Neuronal stem cell (in vitro differentiated cells): ENCODE data around the gene RASGRF2.

Experiments
- DNase-seq: peaks from one replicate; pipeline ENCODE4 v3.0.0-alpha.2; 2013; ENCODE audit warnings: low spot score
- H2AFZ ChIP-seq: one replicate; pipeline ENCODE4 v1.6.1; 2013; ENCODE audit warnings: mild to moderate bottlenecking, low read length, inconsistent platforms
- H2AK5ac ChIP-seq: 2 replicates; pipeline ENCODE4 v1.6.1; 2013; ENCODE audit warnings: low read depth, mild to moderate bottlenecking, inconsistent platforms, low read length, moderate library complexity, mixed read lengths
- H2BK120ac ChIP-seq: 2 replicates; pipeline ENCODE4 v1.6.1; 2013; ENCODE audit warnings: low read depth, mild to moderate bottlenecking, inconsistent platforms, low read length, moderate library complexity, mixed read lengths
- H2BK12ac ChIP-seq: one replicate; pipeline ENCODE4 v1.6.1; 2013; ENCODE audit warnings: low read length, inconsistent platforms
- H2BK15ac ChIP-seq: 2 replicates; pipeline ENCODE4 v1.6.1; 2013; ENCODE audit warnings: mild to moderate bottlenecking, low read length, inconsistent platforms, mixed read lengths
- H2BK5ac ChIP-seq: one replicate; pipeline ENCODE4 v1.6.1; 2013; ENCODE audit warnings: inconsistent platforms, mild to moderate bottlenecking, low read length, moderate library complexity
- H3K14ac ChIP-seq: one replicate; pipeline ENCODE4 v1.6.1; 2013; ENCODE audit warnings: low read length, inconsistent platforms
- H3K18ac ChIP-seq: 2 replicates; pipeline ENCODE4 v1.6.1; 2013; ENCODE audit warnings: low read length, inconsistent platforms
- H3K23ac ChIP-seq: 2 replicates; pipeline ENCODE4 v1.6.1; 2013; ENCODE audit warnings: low read depth, mild to moderate bottlenecking, mixed read lengths, low read length, inconsistent platforms; ENCODE audit not compliant: poor library complexity
- H3K27ac ChIP-seq: replicated peaks from 3 replicates; pipeline ENCODE4 v1.5.1; 2013; ENCODE audit warnings: low read length, inconsistent platforms
- H3K27me3 ChIP-seq, 3 experiments: 2 replicates each; pipeline ENCODE4 v1.6.1; 2013; ENCODE audit warnings: low read length in 3 of 3, mild to moderate bottlenecking in 2 of 3, inconsistent platforms in 1 of 3, low read depth in 1 of 3, mixed read lengths in 1 of 3, moderate library complexity in 1 of 3; ENCODE audit not compliant: control insufficient read depth in 3 of 3, insufficient read depth in 3 of 3
- H3K36me3 ChIP-seq, 2 donors: replicated peaks in 1 of 2; 2 replicates each; pipeline ENCODE4 v1.6.1; 2013; ENCODE audit warnings: low read length in 2 of 2; ENCODE audit not compliant: control insufficient read depth in 2 of 2, insufficient read depth in 2 of 2
- H3K4ac ChIP-seq: 2 replicates; pipeline ENCODE4 v1.6.1; 2013; ENCODE audit warnings: inconsistent platforms, mild to moderate bottlenecking, low read length, moderate library complexity
- H3K4me1 ChIP-seq, 2 donors: 1 replicate in 1 of 2; 2 replicates in 1 of 2; pipeline ENCODE4 v1.6.1; 2013; ENCODE audit warnings: low read length in 2 of 2, low read depth in 1 of 2; ENCODE audit not compliant: control insufficient read depth in 2 of 2, insufficient read depth in 1 of 2
- H3K4me2 ChIP-seq: one replicate; pipeline ENCODE4 v1.6.1; 2013; ENCODE audit warnings: mild to moderate bottlenecking, low read length, inconsistent platforms; ENCODE audit not compliant: insufficient read depth, poor library complexity, severe bottlenecking
- H3K4me3 ChIP-seq, 2 donors: 2 replicates each; pipeline ENCODE4 v1.5.1; 2013; ENCODE audit warnings: low read length in 2 of 2, mild to moderate bottlenecking in 2 of 2, inconsistent platforms in 1 of 2, moderate library complexity in 1 of 2
- H3K79me1 ChIP-seq: one replicate; pipeline ENCODE4 v1.6.1; 2013; ENCODE audit warnings: low read depth, mild to moderate bottlenecking, inconsistent platforms, low read length, moderate library complexity
- H3K9ac ChIP-seq: one replicate; pipeline ENCODE4 v1.6.1; 2013; ENCODE audit warnings: mild to moderate bottlenecking, low read depth, low read length, inconsistent platforms; ENCODE audit not compliant: poor library complexity
- H3K9me3 ChIP-seq, 2 donors: replicated peaks in 1 of 2; 2 replicates each; pipeline versions ENCODE3 to v1.6.1; 2013; ENCODE audit warnings: low read length in 2 of 2, mild to moderate bottlenecking in 2 of 2, inconsistent platforms in 1 of 2, low read depth in 1 of 2, mixed read lengths in 1 of 2, moderate library complexity in 1 of 2; ENCODE audit not compliant: control insufficient read depth in 2 of 2, insufficient read depth in 1 of 2
- H4K8ac ChIP-seq: one replicate; pipeline ENCODE4 v1.6.1; 2013; ENCODE audit warnings: low read depth, mild to moderate bottlenecking, inconsistent platforms, low read length, moderate library complexity
- H4K91ac ChIP-seq: one replicate; pipeline ENCODE4 v1.6.1; 2013; ENCODE audit warnings: low read length, low read depth, mild to moderate bottlenecking, inconsistent platforms; ENCODE audit not compliant: poor library complexity
- WGBS, 2 donors: extraction: QIAGEN DNeasy Blood & Tissue Kit; methylation state at CpG; one replicate each; pipeline ENCODE4 v1.1.7; 2013; ENCODE audit warnings: missing lambda C conversion rate in 2 of 2, mixed read lengths in 1 of 2; ENCODE audit not compliant: insufficient read length in 2 of 2, insufficient replicate concordance in 1 of 2; ENCODE audit errors: extremely low coverage in 2 of 2; 5-methylcytosine and 5-hydroxymethylcytosine counted together

Gene RASGRF2

GRCh38 chr5:80977764-80978163 is 17.6 kb downstream of the RASGRF2 start:
- no peak overlapping the region for H3K4me2 ChIP-seq
- H2AK5ac ChIP-seq = no peak overlapping the region
- H3K9me3 ChIP-seq = no peaks in the 10 kb centered on the region
- H2BK120ac ChIP-seq = no peak overlapping the region
- H3K9ac ChIP-seq = no peak overlapping the region
- H2AFZ ChIP-seq = no peak overlapping the region
- no peak overlapping the region for H2BK12ac ChIP-seq
- no peak overlapping the region for H4K8ac ChIP-seq
- H3K27ac ChIP-seq = no peak overlapping the region
- H3K4ac ChIP-seq = no peak overlapping the region
- H3K14ac ChIP-seq = no peak overlapping the region
- H3K23ac ChIP-seq = no peak overlapping the region
- H3K18ac ChIP-seq = no peak overlapping the region
- no peak overlapping the region for H2BK5ac ChIP-seq
- no peak for DNase-seq
- H3K79me1 ChIP-seq = no peaks in the 10 kb centered on the region
- H3K27me3 ChIP-seq = peaks cover 0 to 17% (median 0%) of the 10 kb centered on the region in 3 experiments
- WGBS, 2 donors = no CpG with 5 or more reads among the region's 1 CpG
- no peak overlapping the region for H2BK15ac ChIP-seq
- H3K4me3 ChIP-seq = no peak overlapping the region
- no peak overlapping the region for H4K91ac ChIP-seq
- H3K4me1 ChIP-seq = no peaks in the 10 kb centered on the region
- no peaks in the 10 kb centered on the region for H3K36me3 ChIP-seq

GRCh38 chr5:80978772-80979317 is 18.7 kb downstream of the RASGRF2 start:
- no peak overlapping the region for H2BK120ac ChIP-seq
- H3K9ac ChIP-seq = no peak overlapping the region
- H3K4me3 ChIP-seq = no peak overlapping the region
- H3K23ac ChIP-seq = no peak overlapping the region
- no peaks in the 10 kb centered on the region for H3K79me1 ChIP-seq
- no peak overlapping the region for H2BK12ac ChIP-seq
- no peak overlapping the region for H4K91ac ChIP-seq
- WGBS, 2 donors = no CpG with 5 or more reads among the region's 1 CpG
- H3K36me3 ChIP-seq = no peaks in the 10 kb centered on the region
- H3K4me2 ChIP-seq = no peak overlapping the region
- no peak overlapping the region for H3K4ac ChIP-seq
- no peak overlapping the region for H2BK5ac ChIP-seq
- H4K8ac ChIP-seq = no peak overlapping the region
- no peak overlapping the region for H2AFZ ChIP-seq
- DNase-seq = no peak
- no peak overlapping the region for H3K14ac ChIP-seq
- no peak overlapping the region for H3K18ac ChIP-seq
- no peak overlapping the region for H2AK5ac ChIP-seq
- no peak overlapping the region for H3K27ac ChIP-seq
- H3K27me3 ChIP-seq = peaks cover 0 to 22% (median 0%) of the 10 kb centered on the region in 3 experiments
- H2BK15ac ChIP-seq = no peak overlapping the region
- H3K9me3 ChIP-seq = no peaks in the 10 kb centered on the region
- H3K4me1 ChIP-seq = no peaks in the 10 kb centered on the region

GRCh38 chr5:80982093-80982492 is 21.9 kb downstream of the RASGRF2 start:
- Histone ChIP-seq H3K36me3 (no peaks in the 10 kb centered on the region), H3K27ac (no peak overlapping the region)
- WGBS, 2 donors = no CpG with 5 or more reads among the region's 4 CpGs

DNA sequence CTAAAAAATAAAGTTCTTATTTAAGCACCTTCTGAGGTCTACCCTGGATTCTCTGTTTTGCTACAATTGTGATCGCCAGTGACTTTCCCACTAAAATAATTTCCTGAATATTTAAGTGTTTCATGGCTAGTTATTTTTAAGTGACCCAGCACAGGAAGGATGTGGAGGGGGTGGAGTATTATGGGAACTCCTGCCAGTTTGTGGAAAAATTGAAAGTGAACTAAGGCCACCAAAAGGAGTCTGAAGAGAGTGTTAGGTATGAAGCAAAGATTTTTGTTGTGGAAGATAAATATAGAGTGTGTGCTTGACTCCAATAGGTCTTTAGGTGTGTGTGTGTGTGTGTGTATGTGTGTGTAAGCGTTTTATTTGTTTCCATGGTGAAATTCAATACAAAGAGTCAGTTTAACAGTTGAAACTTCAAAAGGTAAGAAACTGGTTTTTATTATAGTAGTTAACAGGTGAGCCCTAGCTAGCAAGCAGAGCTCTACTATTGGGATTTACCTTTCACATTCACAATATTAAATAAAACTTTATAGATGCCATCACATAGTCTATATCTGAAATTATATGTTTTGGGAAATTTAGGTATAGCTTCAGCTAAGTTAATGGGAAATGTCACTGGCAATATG is 25.6 kb downstream of the RASGRF2 start:
- no peak overlapping the region for H2AFZ ChIP-seq
- no peak overlapping the region for H3K4me2 ChIP-seq
- no peak overlapping the region for H3K14ac ChIP-seq
- H3K4ac ChIP-seq = no peak overlapping the region
- H3K4me1 ChIP-seq = peaks cover 0 to 2% of the 10 kb centered on the region in 2 donors
- no peak overlapping the region for H2AK5ac ChIP-seq
- no peak overlapping the region for H3K4me3 ChIP-seq
- H3K27me3 ChIP-seq = peaks cover 0 to 7% (median 0%) of the 10 kb centered on the region in 3 experiments
- no peak overlapping the region for H3K9ac ChIP-seq
- no peak overlapping the region for H2BK15ac ChIP-seq
- H3K18ac ChIP-seq = no peak overlapping the region
- no peaks in the 10 kb centered on the region for H3K9me3 ChIP-seq
- H3K36me3 ChIP-seq = no peaks in the 10 kb centered on the region
- no peak overlapping the region for H4K91ac ChIP-seq
- no peak overlapping the region for H2BK120ac ChIP-seq
- H3K27ac ChIP-seq = no peak overlapping the region
- H2BK5ac ChIP-seq = no peak overlapping the region
- H2BK12ac ChIP-seq = no peak overlapping the region
- H4K8ac ChIP-seq = no peak overlapping the region
- no peak for DNase-seq
- H3K79me1 ChIP-seq = no peaks in the 10 kb centered on the region
- WGBS, 2 donors = no CpG with 5 or more reads among the region's 2 CpGs
- H3K23ac ChIP-seq = no peak overlapping the region

More at GRCh38 chr5:80982093-80982492, 21.9 kb downstream of the RASGRF2 start:
- H3K18ac ChIP-seq = no peak overlapping the region
- H2AFZ ChIP-seq = no peak overlapping the region
- no peak overlapping the region for H3K23ac ChIP-seq
- no peak overlapping the region for H3K4me2 ChIP-seq
- H2BK15ac ChIP-seq = no peak overlapping the region
- H2BK12ac ChIP-seq = no peak overlapping the region
- no peak for DNase-seq
- H2BK120ac ChIP-seq = no peak overlapping the region
- H2AK5ac ChIP-seq = no peak overlapping the region
- H3K27me3 ChIP-seq = peaks cover 0 to 13% (median 0%) of the 10 kb centered on the region in 3 experiments
- H4K8ac ChIP-seq = no peak overlapping the region
- H3K14ac ChIP-seq = no peak overlapping the region
- H3K4me1 ChIP-seq = no peaks in the 10 kb centered on the region
- H4K91ac ChIP-seq = no peak overlapping the region
- no peak overlapping the region for H3K4me3 ChIP-seq
- no peaks in the 10 kb centered on the region for H3K79me1 ChIP-seq
- no peak overlapping the region for H3K9ac ChIP-seq
- no peak overlapping the region for H3K4ac ChIP-seq
- H2BK5ac ChIP-seq = no peak overlapping the region
- no peaks in the 10 kb centered on the region for H3K9me3 ChIP-seq
